ENCODE measurements around the gene DIAPH3.

DNA sequence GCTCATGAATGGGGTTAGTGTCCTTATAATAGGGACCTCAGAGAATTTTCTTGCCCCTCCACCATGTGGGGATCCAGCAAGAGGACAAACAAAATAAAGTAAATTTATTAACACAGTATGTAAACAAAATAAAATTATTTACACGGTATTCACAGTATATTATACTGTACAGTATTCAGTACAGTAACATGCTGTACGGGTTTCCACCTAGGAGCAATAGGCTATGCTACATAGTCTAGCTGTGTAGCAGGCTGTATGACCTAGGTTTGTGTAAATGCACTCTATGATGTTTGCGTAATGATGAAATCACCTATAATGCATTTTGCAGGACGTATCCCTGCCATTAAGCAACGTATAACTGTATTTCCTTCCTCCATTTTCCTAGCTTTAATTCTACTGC lies 11.8 kb upstream of the DIAPH3 start:
- TF ChIP-seq, protein P1, sequence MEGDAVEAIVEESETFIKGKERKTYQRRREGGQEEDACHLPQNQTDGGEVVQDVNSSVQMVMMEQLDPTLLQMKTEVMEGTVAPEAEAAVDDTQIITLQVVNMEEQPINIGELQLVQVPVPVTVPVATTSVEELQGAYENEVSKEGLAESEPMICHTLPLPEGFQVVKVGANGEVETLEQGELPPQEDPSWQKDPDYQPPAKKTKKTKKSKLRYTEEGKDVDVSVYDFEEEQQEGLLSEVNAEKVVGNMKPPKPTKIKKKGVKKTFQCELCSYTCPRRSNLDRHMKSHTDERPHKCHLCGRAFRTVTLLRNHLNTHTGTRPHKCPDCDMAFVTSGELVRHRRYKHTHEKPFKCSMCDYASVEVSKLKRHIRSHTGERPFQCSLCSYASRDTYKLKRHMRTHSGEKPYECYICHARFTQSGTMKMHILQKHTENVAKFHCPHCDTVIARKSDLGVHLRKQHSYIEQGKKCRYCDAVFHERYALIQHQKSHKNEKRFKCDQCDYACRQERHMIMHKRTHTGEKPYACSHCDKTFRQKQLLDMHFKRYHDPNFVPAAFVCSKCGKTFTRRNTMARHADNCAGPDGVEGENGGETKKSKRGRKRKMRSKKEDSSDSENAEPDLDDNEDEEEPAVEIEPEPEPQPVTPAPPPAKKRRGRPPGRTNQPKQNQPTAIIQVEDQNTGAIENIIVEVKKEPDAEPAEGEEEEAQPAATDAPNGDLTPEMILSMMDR (IDR thresholded peaks at IDR 0.05 in 8 of 11, conservative IDR thresholded peaks at IDR 0.05 in 3 of 11) = no peak
- no peak for TF ChIP-seq POLR2A (IDR thresholded peaks at IDR 0.05)
- no peak for TF ChIP-seq POLR2AphosphoS5 (IDR thresholded peaks at IDR 0.05)

All from spleen (tissue), 7 donors.